ENCODE measurements around the gene ITIH4.
A peak's percentile ranks its signal among the peaks of the same experiment; 100 is the strongest.

- TF ChIP-seq RFXAP (CRISPR knock-in tag; IDR thresholded peaks at IDR 0.05; ENCODE audit: borderline replicate concordance) (peak; percentile 15; the same call in 1 of the 2 replicates), ZNF792 (CRISPR knock-in tag; IDR thresholded peaks at IDR 0.05) (0 out of 2 replicates have a peak, but pooled peaks have one; percentile 26), KLF12 (CRISPR knock-in tag; IDR thresholded peaks at IDR 0.05; ENCODE audit: borderline replicate concordance) (0 out of 2 replicates have a peak, but pooled peaks have one; percentile 44), CTCF (CRISPR knock-in tag; IDR thresholded peaks at IDR 0.05) (0 out of 2 replicates have a peak, but pooled peaks have one; percentile 4), HDAC2 (CRISPR knock-in tag; IDR thresholded peaks at IDR 0.05) (peak; percentile 91), DNMT1 (CRISPR knock-in tag; IDR thresholded peaks at IDR 0.05) (no peak), CHD2 (IDR thresholded peaks at IDR 0.05; ENCODE audit: low read depth, low read length) (no peak; the same call in 1 of the 2 replicates), ZBTB33 (CRISPR knock-in tag; IDR thresholded peaks at IDR 0.05) (no peak), EP300 (IDR thresholded peaks at IDR 0.05; ENCODE audit: low read depth in 2 of 2, low read length in 2 of 2) (peak; percentile 61 to 92; a peak in 3 of 4 replicates), EP300 (CRISPR knock-in tag; IDR thresholded peaks at IDR 0.05; ENCODE audit: borderline replicate concordance) (peak; percentile 86), SRF (IDR thresholded peaks at IDR 0.05; ENCODE audit: low read depth, low read length) (no peak)
Observed at GRCh38 chr3:52774901-52775864, 55.3 kb downstream of the ITIH4 start.

Measured in HepG2 (cell line).